Stimulated activated CD8-positive, alpha-beta memory T cell treated with anti-CD3 and anti-CD28 coated beads, Interleukin-15, amount 100 ng/mL, for 24 hours (primary cell): Measurements from ENCODE around the gene NDUFS6.
"Not testable (repeated sequence)": the region's sequence is repeated elsewhere in the genome, so short reads cannot be mapped to it uniquely, and the experiment has no call there.

ENCODE experiments used
- DNase-seq: peaks from one replicate; pipeline ENCODE4 v3.0.0-alpha.2; 2020; ENCODE audit warnings: low read depth

NDUFS6 gene

GRCh38 chr5:1798589-1798988 is 2.6 kb upstream of the NDUFS6 start:
- not testable (repeated sequence) for DNase-seq

GRCh38 chr5:1799110-1799601 is 2.1 kb upstream of the NDUFS6 start:
- DNase-seq: peak; percentile 12

- peak; percentile 87 for DNase-seq
Observed at GRCh38 chr5:1799602-1800471, 1.4 kb upstream of the NDUFS6 start, which contains the start of gene MRPL36. MRPL36 (minus strand) TSS chr5:1799837; CDS start chr5:1798935, 902 bp downstream.

- no peak for DNase-seq
Observed at GRCh38 chr5:1800472-1801221, 560 bp upstream of the NDUFS6 start.

- no peak for DNase-seq
Observed at GRCh38 chr5:1801967-1802295, 724 bp downstream of the NDUFS6 start.

GRCh38 chr5:1803192-1803591 is 2.0 kb downstream of the NDUFS6 start:
- no peak for DNase-seq

- no peak for DNase-seq
Observed at GRCh38 chr5:1804001-1804690, 2.9 kb downstream of the NDUFS6 start.

- DNase-seq: no peak
Observed at GRCh38 chr5:1805326-1805725, 4.1 kb downstream of the NDUFS6 start.

GRCh38 chr5:1805736-1806135 is 4.5 kb downstream of the NDUFS6 start:
- no peak for DNase-seq

GRCh38 chr5:1806199-1806598 is 5.0 kb downstream of the NDUFS6 start:
- DNase-seq: no peak

GRCh38 chr5:1806974-1807373 is 5.8 kb downstream of the NDUFS6 start:
- no peak for DNase-seq

GRCh38 chr5:1807451-1808185 is 6.4 kb downstream of the NDUFS6 start:
- DNase-seq: no peak

GRCh38 chr5:1808439-1808838 is 7.2 kb downstream of the NDUFS6 start:
- no peak for DNase-seq

GRCh38 chr5:1809416-1810035 is 8.3 kb downstream of the NDUFS6 start:
- no peak for DNase-seq

- DNase-seq: no peak
Observed at GRCh38 chr5:1810581-1811101, 9.4 kb downstream of the NDUFS6 start.

GRCh38 chr5:1814183-1815020 is 13.2 kb downstream of the NDUFS6 start:
- DNase-seq: no peak

GRCh38 chr5:1815071-1815786 is 14.0 kb downstream of the NDUFS6 start:
- DNase-seq: no peak

GRCh38 chr5:1815881-1816292 is 14.7 kb downstream of the NDUFS6 start:
- DNase-seq: no peak

GRCh38 chr5:1816495-1817089 is 15.4 kb downstream of the NDUFS6 start:
- not testable (repeated sequence) for DNase-seq
